GM12878 (cell line): ENCODE results near the gene OTULIN. TPM values are rescaled to one million over a fixed set of nuclear protein-coding genes. Genes with fewer than 3 reads are reported as not detected.

Experiments used
- ATF7 ChIP-seq: fragments of 450-650 bp; IDR thresholded peaks from 2 replicates; pipeline ENCODE4 v1.6.1; 2016; ENCODE audit warnings: low read depth, mild to moderate bottlenecking
- BCL3 ChIP-seq: IDR thresholded peaks from 2 replicates; pipeline ENCODE4 v1.6.1; 2011; ENCODE audit warnings: borderline replicate concordance, low read depth, mild to moderate bottlenecking, moderate library complexity, low read length; ENCODE audit not compliant: insufficient read depth, poor library complexity, severe bottlenecking
- CHD2 ChIP-seq: IDR thresholded peaks from 2 replicates; pipeline ENCODE4 v1.6.1; 2011; ENCODE audit warnings: low read depth, low read length, improper control_type of control experiment, borderline replicate concordance
- E4F1 ChIP-seq: fragments of 450-650 bp; IDR thresholded peaks from 2 replicates; pipeline ENCODE4 v1.6.1; 2018; ENCODE audit warnings: borderline replicate concordance, mild to moderate bottlenecking; ENCODE audit not compliant: partially characterized antibody
- ETV6 ChIP-seq, 2 experiments: fragments of 450-650 bp in 1 of 2; IDR thresholded peaks in 1 of 2; conservative IDR thresholded peaks in 1 of 2; 2 replicates each; pipeline ENCODE4 v1.6.1; 2014; ENCODE audit warnings: antibody characterized with exemption in 1 of 2, borderline replicate concordance in 1 of 2, low read depth in 1 of 2, mild to moderate bottlenecking in 1 of 2, moderate library complexity in 1 of 2
- IKZF1 ChIP-seq: fragments of 450-650 bp; conservative IDR thresholded peaks from 2 replicates; pipeline ENCODE4 v1.6.1; 2017; ENCODE audit warnings: antibody characterized with exemption, mild to moderate bottlenecking
- JUNB ChIP-seq: IDR thresholded peaks from 2 replicates; pipeline ENCODE4 v1.6.1; 2016; ENCODE audit warnings: antibody characterized with exemption, mild to moderate bottlenecking
- NRF1 ChIP-seq: conservative IDR thresholded peaks from 2 replicates; pipeline ENCODE4 v1.6.1; 2011; ENCODE audit warnings: mild to moderate bottlenecking, low read depth, low read length, improper control_type of control experiment
- PAX8 ChIP-seq: fragments of 450-650 bp; IDR thresholded peaks from 2 replicates; pipeline ENCODE4 v1.6.1; 2017; ENCODE audit warnings: mild to moderate bottlenecking, moderate library complexity
- PBX3 ChIP-seq: IDR thresholded peaks from 2 replicates; pipeline ENCODE4 v1.6.1; 2011; ENCODE audit warnings: mild to moderate bottlenecking, low read depth, low read length, moderate library complexity; ENCODE audit not compliant: insufficient replicate concordance
- PML ChIP-seq: IDR thresholded peaks from 2 replicates; pipeline ENCODE4 v1.6.1; 2012; ENCODE audit warnings: low read length, inconsistent platforms
- RCOR1 ChIP-seq: conservative IDR thresholded peaks from 2 replicates; pipeline ENCODE4 v1.6.1; 2012; ENCODE audit warnings: low read depth, low read length, improper control_type of control experiment
- RELB ChIP-seq: fragments of 450-650 bp; IDR thresholded peaks from 2 replicates; pipeline ENCODE4 v1.6.1; 2017; ENCODE audit warnings: low read depth, mild to moderate bottlenecking, moderate library complexity
- RUNX3 ChIP-seq: IDR thresholded peaks from 2 replicates; pipeline ENCODE4 v1.6.1; 2012; ENCODE audit warnings: low read length, inconsistent platforms
- SIN3A ChIP-seq: IDR thresholded peaks from 2 replicates; pipeline ENCODE4 v1.6.1; 2012; ENCODE audit warnings: low read depth, low read length, improper control_type of control experiment
- SMARCA5 ChIP-seq: fragments of 450-650 bp; IDR thresholded peaks from 2 replicates; pipeline ENCODE4 v1.6.1; 2017; ENCODE audit warnings: mild to moderate bottlenecking
- TAF1 ChIP-seq: IDR thresholded peaks from 2 replicates; pipeline ENCODE4 v1.6.1; 2011; ENCODE audit warnings: mild to moderate bottlenecking, low read depth, low read length, borderline replicate concordance
- TARDBP ChIP-seq: IDR thresholded peaks from 2 replicates; pipeline ENCODE4 v1.6.1; 2016; ENCODE audit warnings: borderline replicate concordance
- TCF12 ChIP-seq: IDR thresholded peaks from 2 replicates; pipeline ENCODE4 v1.6.1; 2011; ENCODE audit warnings: low read depth, mild to moderate bottlenecking, low read length
- ZNF24 ChIP-seq: fragments of 450-650 bp; IDR thresholded peaks from 2 replicates; pipeline ENCODE4 v1.6.1; 2017; ENCODE audit warnings: antibody characterized with exemption, mild to moderate bottlenecking
- ZZZ3 ChIP-seq: IDR thresholded peaks from 2 replicates; pipeline ENCODE4 v1.6.1; 2011; ENCODE audit warnings: low read depth; ENCODE audit not compliant: control insufficient read depth, insufficient read length
- polyA plus RNA-seq, 11 experiments: library from polyadenylated mRNA; depleted of rRNA in 4 of 11; unstranded in 6 of 11; stranded (reverse) in 5 of 11; fragments of >200 nt; fragmentation: Nextera tagmentation in 4 of 11; fragmentation: Illumina TruSeq in 1 of 11; extraction: Ambion mirVana in 4 of 11; extraction: Trizol in 1 of 11; gene quantifications; 1 replicate in 1 of 11; 2 replicates in 10 of 11; pipeline versions ENCODE4 v1.2.1 to v1.2.3, GENCODE V29; 2011 to 2016; ENCODE audit warnings: inconsistent platforms in 2 of 11, missing spikeins in 2 of 11, low read depth in 1 of 11
- total RNA-seq, 4 experiments: library from RNA; depleted of rRNA in 3 of 4; stranded (reverse); fragments of >200 nt in 3 of 4; fragmentation: Illumina TruSeq in 1 of 4; extraction: Trizol in 1 of 4; gene quantifications; 2 replicates each; pipeline versions ENCODE4 v1.2.1 to v1.2.3, GENCODE V29; 2013 to 2021
- TF ChIP-seq, protein P1 (sequence below): fragments of 450-650 bp; formaldehyde crosslinking; IDR thresholded peaks from 2 replicates; pipeline ENCODE4 v1.5.0; 2022; ENCODE audit warnings: mild to moderate bottlenecking, missing genetic modification characterization

Gene OTULIN
- total and polyA plus RNA-seq, 10 of the 15 experiments (the other 5 are each of a cell fraction or from before 2014, with no cell fraction given), result 6.6 to 70.5 (median 28.7) TPM

- TF ChIP-seq BCL3, result peak; percentile 52
- TF ChIP-seq SMARCA5, result no peak
- TF ChIP-seq SIN3A, result no peak
- TF ChIP-seq PML, result 0 out of 2 replicates have a peak, but pooled peaks have one; percentile 45
- no peak for TF ChIP-seq E4F1
- peak; percentile 31; the same call in 1 of the 2 replicates for TF ChIP-seq ATF7
- no peak for TF ChIP-seq PAX8
- TF ChIP-seq CHD2, result no peak
- TF ChIP-seq ZZZ3, result no peak
- TF ChIP-seq RCOR1, result 0 out of 2 replicates have a peak, but pooled peaks have one; percentile 40
- no peak for TF ChIP-seq ZNF24
- TF ChIP-seq, protein P1, sequence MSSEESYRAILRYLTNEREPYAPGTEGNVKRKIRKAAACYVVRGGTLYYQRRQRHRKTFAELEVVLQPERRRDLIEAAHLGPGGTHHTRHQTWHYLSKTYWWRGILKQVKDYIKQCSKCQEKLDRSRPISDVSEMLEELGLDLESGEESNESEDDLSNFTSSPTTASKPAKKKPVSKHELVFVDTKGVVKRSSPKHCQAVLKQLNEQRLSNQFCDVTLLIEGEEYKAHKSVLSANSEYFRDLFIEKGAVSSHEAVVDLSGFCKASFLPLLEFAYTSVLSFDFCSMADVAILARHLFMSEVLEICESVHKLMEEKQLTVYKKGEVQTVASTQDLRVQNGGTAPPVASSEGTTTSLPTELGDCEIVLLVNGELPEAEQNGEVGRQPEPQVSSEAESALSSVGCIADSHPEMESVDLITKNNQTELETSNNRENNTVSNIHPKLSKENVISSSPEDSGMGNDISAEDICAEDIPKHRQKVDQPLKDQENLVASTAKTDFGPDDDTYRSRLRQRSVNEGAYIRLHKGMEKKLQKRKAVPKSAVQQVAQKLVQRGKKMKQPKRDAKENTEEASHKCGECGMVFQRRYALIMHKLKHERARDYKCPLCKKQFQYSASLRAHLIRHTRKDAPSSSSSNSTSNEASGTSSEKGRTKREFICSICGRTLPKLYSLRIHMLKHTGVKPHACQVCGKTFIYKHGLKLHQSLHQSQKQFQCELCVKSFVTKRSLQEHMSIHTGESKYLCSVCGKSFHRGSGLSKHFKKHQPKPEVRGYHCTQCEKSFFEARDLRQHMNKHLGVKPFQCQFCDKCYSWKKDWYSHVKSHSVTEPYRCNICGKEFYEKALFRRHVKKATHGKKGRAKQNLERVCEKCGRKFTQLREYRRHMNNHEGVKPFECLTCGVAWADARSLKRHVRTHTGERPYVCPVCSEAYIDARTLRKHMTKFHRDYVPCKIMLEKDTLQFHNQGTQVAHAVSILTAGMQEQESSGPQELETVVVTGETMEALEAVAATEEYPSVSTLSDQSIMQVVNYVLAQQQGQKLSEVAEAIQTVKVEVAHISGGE (CRISPR knock-in tag), result no peak
- TF ChIP-seq TARDBP, result no peak
- TF ChIP-seq IKZF1, result peak; percentile 89
- no peak for TF ChIP-seq TAF1
- no peak for TF ChIP-seq JUNB
- TF ChIP-seq TCF12, result no peak
- TF ChIP-seq ETV6 (conservative IDR thresholded peaks at IDR 0.05 in 1 of 2, IDR thresholded peaks at IDR 0.05 in 1 of 2; ENCODE audit: borderline replicate concordance in 1 of 2, low read depth in 1 of 2), result 0 out of 4 replicates have a peak, but pooled peaks of 1 of the 2 experiments have one; percentile 53
- no peak for TF ChIP-seq NRF1
- TF ChIP-seq RUNX3, result peak; percentile 97
- TF ChIP-seq RELB, result peak; percentile 92
- no peak for TF ChIP-seq PBX3
These were observed 3.7 kb downstream of the OTULIN start (continued) for GRCh38 chr5:14668181-14668591.
